GM10248 (cell line): ENCODE results near the gene CHST3.
A peak's percentile ranks its signal among the peaks of the same experiment; 100 is the strongest.
"Not testable (repeated sequence)": the region's sequence is repeated elsewhere in the genome, so short reads cannot be mapped to it uniquely, and the experiment has no call there.

Experiments used
- CTCF ChIA-PET: fragments of 300-600 bp; sonication (Branson Sonifier 250); formaldehyde crosslinking; extraction: SDS; loops from one replicate; lab custom pipeline; 2021; ENCODE audit warnings: antibody characterized with exemption; lab: Yijun Ruan, JAX
- POLR2A ChIA-PET: fragments of 350-650 bp; sonication (Branson Sonifier 250); formaldehyde crosslinking; extraction: SDS; loops from one replicate; lab custom pipeline; 2020; ENCODE audit warnings: antibody characterized with exemption; lab: Yijun Ruan, JAX
- DNase-seq: peaks from one replicate; pipeline ENCODE4 v3.0.0; 2012; ENCODE audit errors: extremely low spot score
- TF ChIP-seq, protein P1 (sequence below): IDR thresholded peaks from 2 replicates; pipeline ENCODE4 v1.5.1; 2012; ENCODE audit warnings: mild to moderate bottlenecking, low read depth; ENCODE audit errors: extremely low read depth, missing control alignments, control extremely low read depth

Gene CHST3

DNA sequence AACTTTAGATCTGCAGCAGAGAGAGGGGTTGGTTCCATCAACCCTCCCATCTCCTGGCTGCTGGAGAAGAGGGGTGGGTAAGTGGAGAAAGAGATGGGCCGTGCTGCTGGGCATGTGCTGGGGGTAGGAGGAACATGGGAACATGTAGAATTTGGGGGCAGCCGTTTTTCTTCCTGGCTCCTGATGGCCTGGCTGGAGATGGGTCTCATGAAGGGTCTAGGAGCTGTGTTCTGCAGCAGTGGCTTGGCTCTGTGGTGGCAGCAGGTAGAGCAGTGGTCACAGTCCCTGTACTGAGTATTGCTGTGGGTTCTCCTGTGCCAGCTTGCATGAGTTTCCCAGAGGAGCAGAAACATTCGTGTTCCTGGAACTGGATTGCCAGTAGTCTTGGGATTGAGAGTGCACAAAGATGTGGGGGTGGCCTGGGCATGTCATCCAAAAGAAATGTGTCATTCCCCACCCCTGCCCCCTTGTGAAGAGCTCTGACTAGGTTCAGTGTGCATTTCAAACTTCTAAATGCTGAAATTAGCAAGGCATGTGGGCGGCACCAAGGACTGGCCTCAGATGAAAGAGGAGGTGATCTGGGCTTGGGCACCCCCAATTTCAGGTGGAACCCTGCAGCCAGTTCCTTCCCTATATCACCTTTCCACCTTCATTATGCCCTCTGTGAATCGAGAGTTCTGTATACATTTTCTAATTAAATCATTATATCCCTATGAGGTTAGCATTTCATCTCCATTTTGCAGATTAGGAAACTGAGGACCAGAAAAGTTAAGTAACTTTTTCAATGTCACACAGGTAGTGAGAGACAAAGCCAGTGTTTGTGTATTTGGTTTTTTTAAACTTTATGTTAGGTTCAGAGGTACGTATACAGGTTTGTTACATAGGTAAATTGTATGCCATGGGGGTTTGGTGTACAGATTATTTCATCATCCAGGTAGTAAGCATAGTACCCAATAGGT is 2.1 kb downstream of the CHST3 start:
- ChIA-PET POLR2A (no interaction called here), CTCF (interaction anchor here (0.9 to 2.2 kb wide), 3 partner anchors 10 to 82 kb away, joined by 4 to 8 read pairs (median 6); no protein-coding TSS in a partner anchor)
- no peak for DNase-seq
- TF ChIP-seq, protein P1, sequence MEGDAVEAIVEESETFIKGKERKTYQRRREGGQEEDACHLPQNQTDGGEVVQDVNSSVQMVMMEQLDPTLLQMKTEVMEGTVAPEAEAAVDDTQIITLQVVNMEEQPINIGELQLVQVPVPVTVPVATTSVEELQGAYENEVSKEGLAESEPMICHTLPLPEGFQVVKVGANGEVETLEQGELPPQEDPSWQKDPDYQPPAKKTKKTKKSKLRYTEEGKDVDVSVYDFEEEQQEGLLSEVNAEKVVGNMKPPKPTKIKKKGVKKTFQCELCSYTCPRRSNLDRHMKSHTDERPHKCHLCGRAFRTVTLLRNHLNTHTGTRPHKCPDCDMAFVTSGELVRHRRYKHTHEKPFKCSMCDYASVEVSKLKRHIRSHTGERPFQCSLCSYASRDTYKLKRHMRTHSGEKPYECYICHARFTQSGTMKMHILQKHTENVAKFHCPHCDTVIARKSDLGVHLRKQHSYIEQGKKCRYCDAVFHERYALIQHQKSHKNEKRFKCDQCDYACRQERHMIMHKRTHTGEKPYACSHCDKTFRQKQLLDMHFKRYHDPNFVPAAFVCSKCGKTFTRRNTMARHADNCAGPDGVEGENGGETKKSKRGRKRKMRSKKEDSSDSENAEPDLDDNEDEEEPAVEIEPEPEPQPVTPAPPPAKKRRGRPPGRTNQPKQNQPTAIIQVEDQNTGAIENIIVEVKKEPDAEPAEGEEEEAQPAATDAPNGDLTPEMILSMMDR = no peak

DNA sequence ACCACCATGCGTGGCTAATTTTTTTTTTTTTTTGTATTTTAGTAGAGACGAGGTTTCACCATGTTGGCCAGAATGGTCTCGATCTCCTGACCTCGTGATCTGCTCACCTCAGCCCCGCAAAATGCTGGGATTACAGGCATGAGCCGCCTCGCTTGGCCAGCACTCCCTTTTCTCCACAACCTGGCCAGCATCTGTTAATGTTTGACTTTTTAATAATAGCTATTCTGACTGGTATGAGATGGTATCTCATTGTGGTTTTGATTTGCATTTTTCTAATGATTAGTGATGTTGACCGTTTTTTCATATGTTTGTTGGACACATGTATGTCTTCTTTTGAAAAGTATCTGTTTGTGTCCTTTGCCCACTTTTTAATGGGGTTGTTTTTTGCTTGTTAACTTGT is 3.8 kb downstream of the CHST3 start:
- CTCF ChIA-PET, POLR2A ChIA-PET, DNase-seq: not testable (repeated sequence)

DNA sequence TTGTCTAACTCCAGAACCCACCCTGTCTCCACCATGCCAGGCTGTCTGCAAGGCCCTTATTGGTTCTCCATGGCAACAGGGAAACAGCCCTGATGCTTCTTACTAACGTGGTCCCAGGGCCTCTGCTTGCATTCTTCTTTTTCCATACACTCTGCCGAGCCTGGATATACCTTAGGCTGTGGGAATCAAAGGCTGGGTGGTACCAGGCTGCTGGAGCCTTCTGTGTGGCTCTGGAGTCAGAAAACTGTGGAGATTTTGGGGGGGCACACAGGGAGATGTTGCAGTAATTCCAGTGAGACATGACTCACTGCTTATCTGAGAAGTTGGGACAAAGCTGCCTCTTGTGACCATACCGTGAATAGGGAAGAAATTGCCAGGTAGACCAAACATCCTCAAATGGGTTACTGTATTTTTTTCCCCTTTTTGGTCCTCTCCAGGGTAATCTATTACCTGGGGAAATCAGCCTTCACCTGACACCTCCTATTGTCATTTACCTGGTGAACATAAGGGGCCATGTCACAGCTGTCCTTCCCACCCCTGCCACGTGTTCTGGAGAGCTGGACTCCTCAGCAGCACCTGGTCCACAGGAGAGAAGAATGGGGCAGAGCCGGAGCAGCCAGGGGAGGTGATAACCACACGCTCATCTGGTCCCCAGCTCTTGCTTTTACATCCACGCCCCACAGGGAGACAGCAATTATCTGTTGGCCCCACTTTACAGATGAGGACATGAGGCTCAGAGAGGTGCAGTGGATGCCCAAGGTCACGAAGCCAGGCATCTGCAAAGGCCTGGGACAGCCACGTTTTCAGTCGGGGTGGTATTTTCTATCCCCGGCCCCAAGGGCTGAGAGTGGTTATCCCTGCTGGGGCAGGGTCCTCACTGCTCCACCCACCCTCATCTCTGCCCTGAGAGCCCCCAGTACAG is 4.6 kb downstream of the CHST3 start:
- ChIA-PET CTCF (no interaction called here), POLR2A (no interaction called here)
- DNase-seq = no peak
- TF ChIP-seq, protein P1 = no peak

DNA sequence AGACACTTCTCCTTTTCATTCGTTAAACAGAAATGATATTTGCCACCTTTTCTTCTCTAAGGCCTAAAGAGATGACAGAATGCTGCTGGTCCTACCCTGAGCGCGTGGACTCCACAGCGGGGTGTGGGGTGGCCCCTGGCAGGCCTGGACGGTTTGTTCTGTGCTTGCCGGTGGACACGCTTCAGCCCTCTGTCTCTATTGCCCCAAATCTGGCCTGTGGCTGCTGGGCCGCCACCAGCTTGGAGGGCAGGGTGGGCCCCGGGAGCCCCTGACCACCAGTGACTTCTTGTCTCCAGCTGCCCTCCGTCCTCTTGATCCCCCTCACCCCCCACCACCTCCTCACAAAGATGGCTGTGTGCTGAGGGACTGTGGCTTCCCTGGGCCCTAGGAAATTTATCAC is 5.7 kb downstream of the CHST3 start:
- ChIA-PET POLR2A (no interaction called here), CTCF (interaction anchor here (1.2 kb wide), 1 partner anchor 11 kb away, joined by 5 read pairs; no protein-coding TSS in a partner anchor)
- DNase-seq = no peak
- TF ChIP-seq, protein P1 = no peak

DNA sequence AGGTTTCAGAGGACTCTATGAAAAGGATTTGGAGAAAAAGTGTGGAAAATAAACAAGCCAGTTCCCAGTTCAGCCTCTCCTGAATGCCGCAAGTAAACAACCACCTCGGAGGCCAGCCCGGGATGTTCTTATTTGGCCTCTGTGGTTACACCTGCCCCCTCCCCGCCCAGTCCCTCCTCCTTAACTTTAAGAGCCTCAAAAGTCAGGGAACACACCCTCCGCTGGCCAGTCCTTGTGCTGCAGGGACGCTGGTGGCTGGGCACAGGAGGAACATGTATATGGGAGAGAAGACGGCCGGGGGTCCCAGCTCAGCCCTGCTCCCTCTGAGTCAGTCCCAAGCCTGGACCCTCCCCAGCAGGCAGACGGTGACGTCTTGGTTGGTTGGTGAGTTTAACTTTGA is 6.1 kb downstream of the CHST3 start:
- ChIA-PET POLR2A (no interaction called here), CTCF (interaction anchor here (1.2 kb wide), 1 partner anchor 10 kb away, joined by 5 read pairs; no protein-coding TSS in a partner anchor)
- TF ChIP-seq, protein P1 = peak; percentile 16
- DNase-seq = no peak

DNA sequence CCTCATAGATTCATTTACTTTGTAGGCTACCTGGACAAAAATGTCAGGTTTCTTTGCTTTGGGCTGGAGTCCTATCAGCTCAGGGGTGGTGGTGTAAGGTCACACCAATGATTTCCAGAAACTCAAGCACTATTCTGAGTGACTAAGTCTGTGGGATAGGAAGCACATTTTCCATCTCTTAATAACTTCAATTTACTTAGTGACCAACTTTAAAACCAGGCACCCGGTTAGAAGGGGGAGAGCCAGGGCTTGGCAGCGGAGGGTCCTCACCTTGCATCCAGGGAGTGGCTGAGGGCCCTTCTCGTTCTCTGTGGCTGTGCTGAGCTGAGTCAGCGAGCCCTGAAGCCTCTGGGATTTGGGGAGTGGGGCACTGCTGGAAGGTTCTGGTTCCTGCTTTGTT is 6.7 kb downstream of the CHST3 start:
- CTCF ChIA-PET = interaction anchor here (1.2 kb wide), 1 partner anchor 10 kb away, joined by 5 read pairs; no protein-coding TSS in a partner anchor

More for the DNA sequence above, 6.7 kb downstream of the CHST3 start:
- TF ChIP-seq, protein P1 = no peak
- POLR2A ChIA-PET = no interaction called here
- DNase-seq = no peak
